GM21367 (cell line): ENCODE data around the gene LCOR.

Source experiments
- ATAC-seq: cut with Tn5 transposase; IDR thresholded peaks from one replicate; pipeline ENCODE4 v1.9.1; 2021; ENCODE audit not compliant: unreplicated experiment

LCOR gene

DNA sequence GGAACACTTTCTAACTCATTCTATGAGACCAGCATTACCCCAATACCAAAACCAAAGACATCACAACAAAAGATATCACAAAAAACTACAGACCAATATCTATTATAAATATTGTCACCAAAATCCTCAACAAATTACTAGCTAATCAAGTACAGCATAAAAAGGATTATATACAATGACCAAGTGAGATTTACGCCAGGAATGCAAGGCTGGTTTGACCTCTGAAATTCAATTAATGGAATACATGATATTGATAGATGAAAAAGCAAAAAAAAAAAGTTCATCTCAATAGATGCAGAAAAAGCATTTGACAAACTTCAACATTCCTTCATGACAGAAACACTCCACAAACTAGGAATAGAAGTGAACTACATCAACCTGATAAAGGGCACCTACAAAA is 175.3 kb downstream of the LCOR start:
- no peak for ATAC-seq

DNA sequence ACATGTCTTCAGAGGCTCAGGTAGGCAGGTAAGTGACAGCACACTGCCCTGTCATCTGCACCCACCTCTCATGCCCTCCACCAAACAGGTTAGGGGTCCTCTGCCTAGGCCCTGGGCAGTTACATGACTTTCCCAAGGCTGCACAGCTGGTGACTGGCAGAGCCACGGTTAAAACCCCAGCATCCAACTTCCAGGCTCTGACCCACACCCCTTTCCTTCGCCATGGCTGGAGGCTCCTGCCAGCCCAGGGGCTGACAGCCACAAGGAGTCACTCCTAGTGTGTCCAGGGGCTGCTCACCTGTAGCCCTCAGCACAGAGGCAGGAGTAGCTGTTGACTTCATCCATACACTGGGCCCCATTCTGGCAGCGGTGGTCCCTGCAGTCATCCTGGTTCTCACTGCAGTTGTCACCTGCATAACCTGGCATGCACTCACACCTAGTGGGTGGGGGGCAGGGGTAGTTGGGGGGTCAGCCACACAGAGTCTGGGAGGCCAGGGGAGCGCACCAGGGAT is 178.7 kb downstream of the LCOR start:
- ATAC-seq: no peak

DNA sequence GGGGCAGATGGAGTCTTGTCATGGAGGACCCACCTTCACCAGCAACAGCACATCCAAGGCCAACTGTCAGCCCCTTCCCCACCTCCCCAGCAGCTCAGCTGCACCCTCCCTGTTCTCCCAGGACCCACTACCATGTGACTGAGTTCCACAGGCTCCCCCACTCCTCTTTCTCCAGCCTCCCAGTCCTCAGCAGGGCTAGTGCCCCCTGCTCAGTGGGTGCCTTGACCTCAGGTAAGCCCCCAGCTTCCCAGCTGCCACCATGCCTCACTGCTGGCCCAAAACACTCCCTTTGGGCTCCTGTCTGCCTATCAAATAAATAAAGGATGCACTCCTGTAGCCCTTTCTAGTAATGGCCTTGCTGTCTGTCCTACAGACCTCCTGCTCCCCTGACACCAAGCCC is 179.3 kb downstream of the LCOR start:
- ATAC-seq: no peak

DNA sequence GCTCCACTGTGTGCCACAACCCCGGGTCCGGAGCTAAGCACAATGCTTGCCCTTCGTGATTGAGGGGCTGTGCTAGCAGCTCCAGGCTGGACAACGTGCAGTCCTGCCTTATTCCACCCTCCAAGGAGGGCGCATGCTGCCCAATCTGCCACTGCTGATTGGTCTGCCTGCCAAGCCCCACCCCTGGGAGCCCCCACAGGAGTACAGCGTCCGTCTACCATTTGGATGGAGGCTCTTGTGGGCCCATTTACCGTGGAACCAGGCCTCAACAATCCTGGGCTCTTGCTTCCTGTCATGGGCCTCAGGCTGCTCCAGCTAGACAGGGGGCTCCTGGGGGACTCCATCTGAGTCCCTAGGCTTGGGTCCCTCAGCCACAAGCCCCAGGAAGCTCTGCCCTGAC is 180.4 kb downstream of the LCOR start:
- no peak for ATAC-seq

DNA sequence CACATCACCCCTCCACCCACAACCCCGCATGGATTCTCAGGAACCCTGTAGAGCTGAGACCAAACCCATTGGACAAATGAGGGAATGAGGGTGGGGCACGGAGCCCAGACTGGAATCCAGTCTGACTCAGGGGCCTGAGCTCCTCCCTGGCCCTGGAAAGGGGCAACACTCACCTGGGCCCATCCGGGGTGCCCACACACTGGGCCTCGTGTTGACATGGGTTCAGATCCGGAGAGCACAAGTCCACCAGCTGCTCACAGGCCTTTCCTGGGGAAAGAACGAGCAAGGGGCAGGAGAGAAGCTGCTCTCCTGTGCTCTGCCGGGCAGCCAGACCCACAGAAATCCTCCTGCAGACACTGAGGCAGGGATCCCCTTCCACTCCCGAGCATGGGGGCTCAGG is 181.5 kb downstream of the LCOR start:
- ATAC-seq: no peak

DNA sequence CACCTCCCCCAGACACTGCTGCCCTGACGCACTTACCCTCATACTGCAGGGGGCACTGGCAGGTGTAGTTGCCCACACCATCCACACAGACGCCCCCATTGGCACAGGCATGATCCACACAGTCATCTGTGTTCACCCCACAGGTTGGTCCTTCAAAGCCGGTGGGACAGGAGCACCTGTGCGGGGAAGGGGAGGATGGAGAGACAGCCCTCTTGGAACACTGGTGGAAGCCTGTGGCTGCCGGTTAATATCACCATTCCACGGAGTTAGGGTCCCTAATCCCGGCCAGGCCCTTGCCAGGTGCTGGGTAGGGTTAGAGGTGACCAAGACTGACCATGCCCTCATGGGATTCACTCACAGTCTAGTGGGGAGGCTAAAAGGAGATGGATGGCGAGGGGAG is 181.9 kb downstream of the LCOR start:
- no peak for ATAC-seq

DNA sequence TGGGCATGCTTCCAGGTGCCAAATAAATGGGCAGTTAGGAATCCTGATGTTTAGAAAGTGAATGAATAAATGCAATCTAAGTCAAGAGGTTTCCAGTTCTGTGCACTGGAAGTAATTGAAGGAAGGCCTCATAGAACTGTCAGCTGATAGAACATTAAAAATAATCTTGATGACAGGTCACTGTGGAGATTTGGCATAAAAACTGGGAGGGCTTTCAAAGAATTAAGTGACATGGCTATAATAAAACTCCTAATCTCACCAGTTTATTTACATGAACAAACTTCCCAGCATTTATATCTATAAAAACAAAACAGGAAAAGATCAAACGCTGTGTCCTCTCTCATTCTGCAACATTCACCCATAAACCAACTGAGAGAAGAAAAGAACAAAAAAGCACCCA is 183.1 kb downstream of the LCOR start:
- no peak for ATAC-seq

DNA sequence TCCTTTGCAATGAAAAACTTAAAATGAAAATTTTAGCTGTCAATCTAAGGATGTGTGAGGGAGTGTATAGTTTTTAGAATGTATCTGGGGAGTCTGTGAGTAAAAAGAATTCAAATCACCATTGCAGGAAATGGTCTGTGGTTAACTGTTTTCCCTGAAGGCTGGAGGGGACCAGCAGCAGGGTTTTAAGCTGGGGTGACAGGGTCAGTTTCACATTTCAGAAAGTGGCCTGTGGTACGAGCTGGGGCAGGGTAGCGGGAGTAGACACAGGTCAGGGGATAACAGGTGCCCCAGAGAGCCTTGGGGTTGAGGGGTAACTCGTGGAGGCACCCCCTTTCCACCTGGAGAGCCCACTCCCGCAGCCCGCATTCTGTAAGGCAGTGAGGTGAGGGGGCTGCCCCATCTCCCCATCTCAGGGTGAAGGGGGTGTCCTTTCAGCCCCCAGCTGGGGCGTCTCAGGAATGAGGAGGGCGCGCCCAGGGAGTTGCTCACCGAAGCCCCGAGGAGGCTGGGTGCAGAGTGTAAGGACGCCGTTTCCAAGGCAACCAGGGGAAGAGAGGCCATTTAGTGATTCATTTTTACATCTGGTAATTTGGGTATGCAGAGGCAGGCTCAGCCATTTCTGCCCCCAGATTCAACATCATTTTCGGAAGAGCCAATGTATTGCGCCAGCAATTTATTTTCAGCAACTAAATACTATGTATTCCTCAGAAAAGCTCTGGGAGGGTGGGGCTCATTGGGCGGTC is 184.8 kb downstream of the LCOR start:
- peak; percentile 75 for ATAC-seq

DNA sequence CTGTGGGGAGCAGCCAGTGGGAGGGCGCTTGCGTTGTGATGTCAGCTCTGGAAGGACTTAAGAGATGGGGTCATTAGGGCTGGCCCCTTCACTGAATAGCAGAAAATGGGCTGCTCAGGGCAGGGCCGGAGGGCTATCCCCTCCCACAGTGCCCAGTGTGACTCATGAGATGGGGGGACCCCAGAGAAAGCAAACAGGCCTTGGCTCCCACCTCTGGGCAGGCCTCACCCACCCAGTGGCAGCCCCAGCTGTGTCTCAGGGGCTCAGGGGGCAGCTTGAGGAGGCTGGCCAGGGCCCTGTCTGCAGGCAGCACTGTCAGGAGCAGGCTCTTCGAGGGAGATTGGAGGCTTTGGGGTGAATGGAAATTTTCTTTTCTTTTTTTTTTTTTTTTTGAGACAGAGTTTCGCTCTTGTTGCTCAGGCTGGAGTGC is 185.4 kb downstream of the LCOR start:
- no peak for ATAC-seq

DNA sequence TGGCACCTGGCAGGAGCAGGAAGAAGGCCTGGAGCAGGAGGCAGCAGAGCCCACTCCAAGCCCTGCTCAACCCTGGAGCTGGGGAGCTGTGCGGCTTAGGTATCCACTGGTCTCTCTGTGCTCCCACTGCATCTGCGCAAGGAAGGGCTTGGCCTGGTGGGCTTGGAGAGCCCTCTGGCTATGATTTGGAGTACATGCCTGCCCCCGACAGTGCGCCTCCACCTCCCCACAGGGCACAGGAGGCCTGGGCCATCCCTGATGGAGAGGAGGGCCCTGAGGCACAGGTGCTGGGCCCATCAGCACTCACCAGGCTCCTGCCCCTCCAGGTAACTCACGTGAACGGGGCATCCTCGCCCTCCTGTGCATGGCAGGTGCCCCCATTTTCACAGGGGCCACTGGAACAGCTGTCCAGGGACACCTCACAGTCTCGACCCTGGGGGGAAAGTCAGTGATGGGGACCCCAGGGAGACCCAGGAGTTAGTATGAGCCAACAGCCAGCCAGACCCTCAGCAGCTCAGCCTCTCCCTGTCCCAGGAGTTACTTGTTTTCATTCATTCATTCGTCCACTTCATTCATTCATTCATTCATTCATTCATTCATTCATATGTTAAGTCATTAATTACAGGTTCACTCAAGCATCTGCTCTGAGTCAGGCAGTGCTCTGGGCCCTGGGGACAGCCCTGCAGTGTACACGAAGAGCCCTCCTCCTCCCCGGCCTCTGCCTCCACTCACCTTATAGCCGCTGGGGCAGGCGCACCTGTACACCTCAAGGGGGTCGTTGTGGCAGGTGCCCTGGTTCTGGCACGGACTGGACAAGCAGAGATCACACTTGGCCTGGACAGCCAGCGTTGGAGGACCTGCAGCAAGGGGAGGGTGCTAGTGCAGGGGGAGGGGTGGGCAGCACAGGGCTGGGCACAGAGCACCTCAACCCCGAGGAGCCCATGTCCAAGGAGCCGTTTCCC is 186.4 kb downstream of the LCOR start:
- no peak for ATAC-seq

DNA sequence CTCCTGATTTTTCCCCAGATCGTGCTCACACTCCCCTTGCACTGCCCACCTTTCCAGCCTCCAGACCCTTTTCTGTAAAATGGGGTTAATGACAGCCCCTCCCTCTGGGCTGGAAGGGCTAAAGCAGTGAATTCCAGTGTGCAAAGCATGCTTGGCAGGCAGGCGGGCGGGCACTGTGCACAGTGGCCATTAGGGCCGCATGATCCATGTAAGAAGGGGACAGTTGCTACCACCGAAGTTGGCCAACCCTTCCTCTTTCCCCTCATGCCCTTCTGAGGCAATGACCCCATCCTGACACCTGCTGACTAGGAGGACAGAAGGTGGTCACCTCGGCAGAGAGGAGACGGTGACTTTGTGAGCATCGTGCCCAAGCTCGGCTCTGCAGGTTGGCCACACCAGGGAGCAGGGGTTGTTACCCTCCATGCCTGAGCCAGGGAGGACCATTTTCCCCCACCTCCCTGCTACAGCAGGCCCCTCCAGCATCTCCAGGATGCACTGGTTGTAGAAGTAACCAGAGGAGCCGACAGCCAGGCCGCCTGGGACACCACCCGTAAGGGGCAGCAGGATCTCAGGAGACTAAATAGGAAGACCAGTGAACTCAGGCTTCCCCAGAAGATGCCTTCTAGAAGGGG is 187.2 kb downstream of the LCOR start:
- ATAC-seq: no peak

DNA sequence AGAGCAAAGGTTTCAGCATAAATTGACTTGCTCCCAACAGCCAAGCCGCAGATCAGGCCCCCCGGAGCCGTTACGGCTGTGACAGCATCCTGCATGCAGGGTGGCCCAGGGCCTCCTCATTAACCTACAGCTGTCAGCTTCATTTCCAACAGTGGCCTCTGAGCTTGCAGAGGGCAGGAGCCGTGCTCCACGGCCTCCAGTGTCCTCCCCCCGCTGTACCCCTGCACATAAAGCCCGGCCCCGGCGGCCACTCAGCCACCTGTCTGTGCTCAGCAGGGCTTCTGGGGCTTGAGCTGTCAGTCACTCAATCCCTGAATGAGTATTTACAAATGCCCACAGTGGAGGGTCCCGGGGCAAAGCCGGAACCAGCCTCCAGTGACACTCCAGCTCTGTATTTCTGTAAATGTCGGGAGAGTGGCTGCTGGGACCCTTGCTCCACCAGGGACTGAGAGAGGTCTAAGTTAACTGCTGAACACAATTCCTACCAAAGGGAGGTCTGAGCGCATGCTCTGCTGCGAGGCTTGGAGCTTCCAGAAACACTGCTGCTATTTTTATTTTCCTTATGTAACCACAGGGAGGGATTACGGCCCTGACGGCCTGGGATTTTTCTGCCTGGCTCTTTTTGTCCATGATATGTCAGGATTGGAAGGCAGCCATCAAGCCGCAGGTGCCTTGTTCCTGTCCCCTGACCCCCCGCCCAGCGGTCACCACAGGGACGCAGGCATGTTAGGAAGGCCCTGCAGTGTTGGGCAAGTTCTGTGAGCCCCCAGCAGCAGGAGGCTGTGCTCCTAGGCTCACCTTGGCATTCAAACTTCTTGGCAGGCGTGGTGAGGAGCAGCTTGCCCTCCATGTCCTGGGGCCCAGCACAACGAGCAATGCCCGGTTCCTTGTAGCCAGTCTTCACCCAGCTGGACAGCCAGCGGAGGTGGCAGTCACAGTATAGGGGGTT is 188.6 kb downstream of the LCOR start:
- ATAC-seq: no peak

DNA sequence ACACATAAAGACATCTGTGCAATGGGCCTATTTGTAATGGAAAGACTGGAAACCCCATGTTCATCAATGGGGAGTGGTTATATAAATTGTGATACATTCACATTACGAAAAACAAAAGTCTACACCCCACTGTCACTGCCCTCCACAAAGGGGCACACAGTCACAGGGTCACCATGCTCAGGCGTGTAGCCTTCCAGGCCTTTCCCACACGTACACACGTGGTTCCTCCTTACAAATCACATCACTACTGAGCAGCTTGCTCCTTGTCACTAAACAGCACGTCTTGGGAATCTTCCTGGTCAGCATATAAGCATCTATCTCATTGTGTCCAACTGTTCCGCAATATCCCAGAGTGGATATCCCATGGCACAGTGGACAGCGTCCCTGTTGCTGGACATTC is 190.5 kb downstream of the LCOR start:
- ATAC-seq: no peak

DNA sequence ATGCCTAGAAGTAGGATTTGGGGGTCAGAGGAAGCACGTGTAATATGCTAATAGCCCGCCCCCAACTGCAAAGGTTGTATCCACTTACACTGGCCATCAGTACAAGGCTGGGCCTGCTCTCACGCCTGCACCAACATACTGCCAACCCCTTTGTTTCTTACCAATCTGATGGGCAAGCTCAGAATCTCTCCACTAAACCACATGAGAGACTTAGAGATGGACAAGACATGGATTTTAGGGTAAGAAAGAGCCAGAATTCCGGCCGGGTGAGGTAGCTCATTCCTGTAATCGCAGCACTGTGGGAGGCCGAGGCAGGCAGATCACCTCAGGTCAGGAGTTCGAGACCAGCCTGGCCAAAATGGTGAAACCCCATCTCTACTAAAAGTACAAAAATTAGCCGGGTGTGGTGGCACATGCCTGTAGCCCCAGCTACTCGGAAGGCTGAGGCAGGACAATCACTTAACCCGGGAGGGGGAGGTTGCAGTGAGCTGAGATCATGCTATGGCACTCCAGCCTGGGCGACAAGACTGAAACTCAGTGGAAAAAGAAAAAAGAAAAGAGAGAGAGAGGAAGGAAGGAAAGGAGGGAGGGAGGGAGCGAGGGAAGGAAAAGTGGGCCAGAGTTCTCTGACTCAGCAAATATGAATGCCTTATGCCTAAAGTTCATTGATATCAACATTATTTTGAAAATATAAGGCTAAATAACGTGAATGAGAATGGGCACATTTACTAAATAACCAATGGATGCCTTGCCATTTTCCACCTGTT is 191.5 kb downstream of the LCOR start:
- no peak for ATAC-seq

DNA sequence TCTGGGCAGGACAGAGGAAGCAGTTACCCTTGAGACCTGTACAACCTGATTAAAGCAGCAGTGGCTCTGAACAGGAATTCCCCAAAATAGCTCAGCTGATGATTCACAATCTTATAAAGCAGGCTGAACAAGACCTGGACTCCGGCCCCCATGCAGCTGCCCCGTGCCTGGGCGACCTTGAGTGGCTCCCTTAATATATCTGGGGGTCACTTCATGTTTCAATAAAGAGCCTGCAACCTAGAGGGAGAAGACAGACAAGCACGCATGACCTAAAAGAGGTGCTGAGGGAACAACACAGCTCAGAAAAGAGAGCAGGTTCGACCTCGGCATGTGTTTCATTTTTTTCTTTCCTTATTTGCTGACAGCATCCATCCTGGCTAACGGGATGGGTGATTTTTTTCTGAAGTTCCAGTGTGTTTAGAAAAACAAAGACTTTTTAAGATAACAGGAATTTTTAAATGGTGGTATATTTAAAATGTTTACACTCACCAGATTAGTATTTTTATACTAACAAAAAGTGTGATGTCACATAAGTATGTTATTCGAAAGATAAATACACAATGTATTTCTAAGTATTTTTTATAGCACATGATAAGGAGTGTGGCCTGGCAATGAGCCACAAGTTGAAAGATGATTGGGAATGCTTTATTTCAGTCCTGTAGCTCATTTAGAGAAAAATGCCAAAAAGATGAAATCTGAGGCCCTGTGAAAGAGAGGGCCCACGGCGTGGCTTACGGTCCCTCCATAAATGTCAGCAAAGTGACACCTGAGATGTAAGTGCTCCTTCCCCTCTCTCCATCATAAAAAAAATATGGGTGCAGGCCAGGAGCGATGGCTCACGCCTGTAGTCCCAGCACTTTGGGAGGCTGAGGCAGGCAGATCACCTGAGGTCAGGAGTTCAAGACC is 192.3 kb downstream of the LCOR start:
- no peak for ATAC-seq

DNA sequence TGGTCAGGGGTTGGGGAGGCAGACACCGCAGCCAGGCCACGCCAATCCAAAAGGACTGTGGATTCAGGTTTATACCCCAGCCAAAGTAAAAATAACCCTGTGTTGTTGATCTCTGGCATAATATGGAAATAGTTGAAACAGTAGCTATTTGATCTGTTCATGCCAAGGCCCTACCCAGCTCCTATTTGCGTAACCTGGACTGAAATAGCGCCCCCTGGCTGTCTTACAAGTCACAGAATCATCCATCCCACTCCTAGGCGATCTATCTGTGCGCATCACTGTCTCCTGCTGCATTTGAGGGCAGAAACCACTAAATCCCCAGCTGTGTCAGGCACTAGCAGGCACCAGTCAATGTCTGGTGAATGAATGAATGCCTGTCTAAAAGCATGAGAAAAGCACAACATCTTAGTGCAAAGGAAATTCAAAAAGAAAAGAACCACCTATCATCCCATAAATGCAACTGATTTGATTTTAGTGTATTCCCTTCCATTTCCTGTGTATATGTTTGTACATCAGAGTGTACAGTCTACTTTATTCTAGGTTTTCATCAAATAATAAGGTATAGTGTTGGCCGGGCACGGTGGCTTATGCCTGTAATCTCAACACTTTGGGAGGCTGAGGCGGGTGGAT is 193.6 kb downstream of the LCOR start:
- ATAC-seq: no peak

DNA sequence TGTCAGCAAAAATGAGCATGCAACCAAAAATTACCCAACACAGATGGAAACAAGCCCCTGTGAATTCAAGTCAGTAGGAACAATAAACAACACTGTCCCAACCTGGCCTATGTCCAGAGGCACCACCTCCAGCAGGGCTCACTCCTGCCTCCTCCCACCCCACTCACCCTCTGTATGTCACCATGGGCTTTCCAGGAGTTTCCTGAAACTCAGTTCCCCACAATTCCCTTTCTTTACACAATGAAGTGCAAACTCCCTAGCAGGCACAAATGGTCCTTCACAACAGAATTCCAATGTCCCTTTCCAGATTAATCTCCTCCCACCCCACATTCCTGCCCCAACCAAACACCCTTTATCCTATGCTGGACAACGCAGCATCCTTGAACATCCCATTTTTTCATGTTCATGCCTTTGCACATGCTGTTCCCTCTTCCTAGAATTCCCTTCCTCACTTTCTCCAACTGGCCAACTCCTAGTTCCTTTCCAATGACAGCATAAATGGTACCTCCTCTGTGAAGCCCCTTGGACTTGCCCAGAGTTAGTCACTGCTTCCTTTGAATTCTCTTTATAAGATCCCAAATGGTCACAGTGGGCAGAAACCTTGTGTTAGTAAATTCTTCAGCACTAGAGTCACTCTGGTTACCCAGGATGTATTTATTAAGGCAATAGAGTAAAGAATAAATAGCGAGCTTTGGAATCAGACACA is 196.2 kb downstream of the LCOR start:
- no peak for ATAC-seq

DNA sequence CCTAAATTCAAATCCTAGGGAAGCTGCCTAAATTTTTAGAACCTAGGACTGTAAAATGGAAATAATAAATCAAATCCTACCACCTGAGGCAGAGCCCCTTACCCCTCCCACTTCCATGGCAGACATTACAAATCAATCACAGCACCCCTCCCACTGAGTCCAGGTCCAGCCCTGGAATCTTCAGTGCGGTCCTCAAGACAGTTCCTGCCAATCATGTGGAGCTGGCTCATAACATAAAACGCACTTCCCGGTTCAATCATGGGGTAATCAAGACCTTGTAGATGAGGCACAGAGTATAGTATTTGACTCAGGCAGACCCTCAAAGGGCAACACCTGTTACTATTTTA is 196.7 kb downstream of the LCOR start:
- ATAC-seq: no peak
